NOMO-1 treated with DMSO at 0.1 percent for 48 hours (cell line): ENCODE measurements around the gene ABHD2.
"Not testable (repeated sequence)": the region's sequence is repeated elsewhere in the genome, so short reads cannot be mapped to it uniquely, and the experiment has no call there.

ENCODE experiments used
- DNase-seq: peaks from one replicate; lab custom pipeline; 2025; ENCODE audit not compliant: unreplicated experiment; lab: John Stamatoyannopoulos, UW

Gene ABHD2

DNA sequence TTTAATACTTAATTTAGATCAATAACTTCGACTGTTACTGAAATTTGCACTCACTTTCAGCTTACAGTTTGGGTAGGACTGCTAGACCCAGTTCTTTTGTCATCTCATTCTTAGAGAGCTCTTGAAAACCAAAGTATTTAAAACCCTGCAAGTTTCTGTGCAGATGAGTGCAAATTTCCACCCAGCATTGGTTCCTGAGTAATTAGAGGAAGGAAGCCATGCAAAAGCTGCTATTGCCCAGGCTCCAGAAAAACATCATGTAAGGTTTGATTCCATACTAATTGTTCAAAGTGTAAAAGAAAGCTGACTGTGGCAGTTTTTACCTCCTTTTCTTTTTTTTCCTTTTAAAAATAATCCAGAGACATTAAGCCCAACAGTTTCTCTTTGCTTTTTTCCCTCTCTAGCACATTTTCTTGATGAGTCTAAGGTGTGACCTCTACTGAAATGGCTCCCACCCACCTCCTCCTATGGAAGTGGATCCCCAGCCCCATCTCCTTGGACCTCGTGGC is 30.3 kb downstream of the ABHD2 start:
- DNase-seq, result peak; percentile 48

DNA sequence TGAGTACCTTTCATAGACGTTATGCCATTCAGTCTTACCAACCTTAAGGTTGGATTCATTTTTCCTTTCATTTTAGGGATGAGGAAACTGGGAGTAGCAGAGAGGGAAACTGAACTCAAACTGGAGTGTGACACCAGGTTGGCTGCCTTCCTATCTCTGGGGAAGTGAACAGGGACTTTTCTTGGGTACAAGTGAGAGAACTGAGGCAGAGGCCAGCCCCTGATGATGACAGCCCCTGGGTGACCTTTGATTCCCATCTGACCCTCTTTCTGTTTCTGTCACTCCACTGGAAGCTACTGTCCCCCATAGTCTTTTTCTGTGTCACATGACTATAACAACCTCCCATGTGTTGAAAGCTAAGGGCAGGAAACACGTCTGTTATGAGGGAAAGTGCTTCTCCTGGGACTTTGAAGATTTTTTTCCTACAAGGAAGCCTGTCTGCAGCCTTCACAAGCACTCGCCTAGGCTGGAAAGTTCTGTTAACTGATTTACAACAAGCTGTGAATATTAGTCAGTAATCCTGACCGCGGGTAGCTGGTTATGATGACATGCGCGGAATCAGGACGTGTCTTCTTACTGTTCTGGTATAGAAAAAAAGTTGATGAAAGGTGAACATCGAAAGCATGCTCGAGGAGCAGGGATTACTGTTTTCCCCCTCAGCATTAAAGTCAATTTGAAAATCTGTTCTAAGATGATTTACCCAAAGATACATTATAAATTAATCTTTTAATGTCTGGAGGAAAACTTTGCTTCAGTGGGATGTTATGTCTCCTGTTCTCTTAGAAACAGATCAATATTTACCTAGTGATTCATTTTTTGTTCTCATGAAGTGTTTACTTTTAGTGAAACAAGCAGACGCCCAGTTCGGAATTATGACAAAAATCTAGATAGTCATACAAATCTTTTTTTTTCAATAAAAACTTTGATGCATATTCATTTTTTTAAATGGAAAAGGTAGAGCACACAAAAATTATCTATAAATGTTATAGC is 31.5 kb downstream of the ABHD2 start:
- no peak for DNase-seq

GRCh38 chr15:89120479-89121000 is 32.3 kb downstream of the ABHD2 start:
- not testable (repeated sequence) for DNase-seq

GRCh38 chr15:89121414-89121813 is 33.2 kb downstream of the ABHD2 start:
- no peak for DNase-seq

GRCh38 chr15:89122505-89123180 is 34.4 kb downstream of the ABHD2 start:
- no peak for DNase-seq

GRCh38 chr15:89123181-89123525 is 34.9 kb downstream of the ABHD2 start:
- no peak for DNase-seq

- DNase-seq, result no peak
Measured at GRCh38 chr15:89125088-89125826, 37.0 kb downstream of the ABHD2 start.

DNA sequence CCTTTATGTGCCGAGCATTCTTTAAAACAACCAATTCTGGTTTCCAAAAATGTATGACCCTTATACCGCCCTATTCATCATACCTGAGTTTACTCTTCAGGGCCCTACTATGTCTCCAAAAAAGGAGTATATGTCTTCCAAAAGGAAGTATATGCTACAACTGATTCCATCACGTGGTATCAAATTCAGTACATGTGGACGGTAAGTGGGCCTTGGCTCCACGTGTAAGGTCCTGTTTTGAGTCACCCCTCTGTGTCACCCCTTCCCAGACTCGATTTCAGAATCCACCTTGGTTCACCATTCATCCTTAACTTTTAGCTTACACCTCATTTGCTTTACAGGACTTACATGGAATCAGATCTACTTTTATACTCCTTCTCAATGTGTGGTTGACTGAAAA is 37.8 kb downstream of the ABHD2 start:
- DNase-seq, result no peak

- no peak for DNase-seq
Measured at GRCh38 chr15:89127054-89127702, 38.9 kb downstream of the ABHD2 start.

- DNase-seq, result peak; percentile 89
Measured at GRCh38 chr15:89128320-89129122, 40.3 kb downstream of the ABHD2 start.

DNA sequence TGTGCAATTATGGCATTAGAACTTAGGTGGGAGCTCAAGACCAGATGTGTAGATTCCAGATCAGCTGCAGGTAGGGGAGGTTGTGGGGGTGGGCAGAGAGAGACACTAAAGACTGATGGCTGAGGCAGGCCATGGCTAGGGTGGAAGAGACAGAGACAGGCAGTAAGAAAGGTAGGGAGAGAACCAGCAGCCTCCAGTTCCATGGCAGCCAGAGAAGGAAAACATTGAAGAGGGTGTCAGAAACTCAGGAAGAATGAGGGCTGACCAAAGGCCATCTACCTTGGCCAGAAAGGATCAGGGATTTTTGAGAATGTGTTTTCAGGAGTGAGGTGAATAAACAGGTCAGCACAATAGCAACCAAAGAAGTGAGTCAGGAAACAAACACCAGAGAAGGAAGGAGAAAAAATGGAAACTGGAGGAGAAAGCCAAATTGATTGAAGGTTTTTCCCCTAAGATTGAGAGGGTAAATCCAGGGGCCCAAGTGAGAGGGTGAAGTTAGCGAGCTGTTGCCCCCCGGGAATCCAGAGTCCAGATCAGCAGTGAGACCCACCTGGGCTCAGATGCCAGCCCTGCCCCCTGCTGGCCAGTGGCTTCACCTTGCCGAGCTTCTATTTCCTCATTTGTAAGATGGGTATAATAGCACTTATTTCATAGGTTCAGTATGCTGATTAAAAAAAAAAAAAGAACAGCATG is 41.0 kb downstream of the ABHD2 start:
- peak; percentile 15 for DNase-seq

GRCh38 chr15:89129816-89130134 is 41.5 kb downstream of the ABHD2 start:
- no peak for DNase-seq

GRCh38 chr15:89130201-89130600 is 41.9 kb downstream of the ABHD2 start:
- no peak for DNase-seq

- no peak for DNase-seq
Measured at GRCh38 chr15:89131731-89132130, 43.5 kb downstream of the ABHD2 start.

DNA sequence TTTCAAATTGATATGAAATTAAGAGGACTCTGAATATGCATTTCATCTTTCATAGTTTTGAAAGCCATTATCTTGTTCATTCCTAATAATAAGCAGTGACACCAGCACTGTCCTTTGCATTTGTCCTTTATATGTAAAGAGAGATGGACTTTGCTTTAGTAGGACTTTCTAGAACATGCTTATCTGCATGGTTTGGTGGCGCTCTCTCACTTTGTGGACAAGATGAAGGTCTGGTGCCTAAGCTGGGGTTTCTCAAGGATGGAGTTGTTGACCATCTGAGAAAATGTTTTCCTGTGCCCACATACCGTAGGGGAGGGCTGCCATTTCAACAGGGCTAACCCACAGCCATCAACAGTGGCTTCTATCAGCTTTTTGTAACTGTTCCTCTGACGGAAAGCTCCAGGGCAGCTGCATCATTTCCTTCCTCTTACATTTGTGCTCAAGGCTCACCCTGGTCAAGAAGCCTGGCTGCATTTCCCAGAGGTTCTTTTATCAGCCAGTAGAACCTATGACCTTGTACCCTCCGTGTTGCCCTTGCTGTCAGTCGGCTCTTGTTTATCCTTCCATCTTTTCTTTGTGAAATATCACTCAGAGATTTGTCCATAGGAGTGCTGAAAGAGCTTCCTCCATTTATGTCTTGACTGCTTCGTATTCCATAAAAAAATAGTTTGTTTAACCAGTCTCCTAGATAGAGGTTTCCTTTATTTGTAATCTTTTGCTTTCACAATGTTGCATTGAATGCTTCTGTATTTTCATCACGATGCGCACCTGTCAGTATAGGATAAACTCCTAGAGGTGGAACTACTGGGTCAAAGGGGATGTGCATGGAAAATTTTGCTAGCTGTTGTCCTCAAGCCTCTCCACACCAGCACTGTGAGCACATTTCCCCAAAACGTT is 44.6 kb downstream of the ABHD2 start:
- DNase-seq, result peak; percentile 87

- not testable (repeated sequence) for DNase-seq
Measured at GRCh38 chr15:89135387-89136077, 47.3 kb downstream of the ABHD2 start.

- no peak for DNase-seq
Measured at GRCh38 chr15:89136078-89136806, 48.0 kb downstream of the ABHD2 start.
